ENCODE data around the gene ETV3L.

DNA sequence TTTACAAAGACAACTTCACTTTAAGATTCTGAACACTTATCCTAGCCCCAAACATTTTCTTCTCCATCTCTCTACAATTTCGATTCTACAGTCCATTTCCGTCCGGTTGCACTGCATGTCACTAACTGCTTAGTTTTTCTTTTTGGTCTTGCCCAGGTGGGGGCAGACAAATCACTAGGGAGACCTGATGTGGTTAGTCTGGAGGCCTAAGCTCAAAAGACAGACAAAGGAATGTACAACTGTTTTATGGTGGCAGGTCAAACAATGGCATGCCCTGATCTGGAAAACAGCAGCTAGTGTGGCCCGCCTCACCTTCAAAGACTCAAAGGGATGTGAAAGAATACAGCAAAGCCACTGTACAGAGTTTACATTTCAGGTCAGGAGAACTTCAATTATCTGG lies 34.8 kb upstream of the ETV3L start:
- TF ChIP-seq, protein P1, sequence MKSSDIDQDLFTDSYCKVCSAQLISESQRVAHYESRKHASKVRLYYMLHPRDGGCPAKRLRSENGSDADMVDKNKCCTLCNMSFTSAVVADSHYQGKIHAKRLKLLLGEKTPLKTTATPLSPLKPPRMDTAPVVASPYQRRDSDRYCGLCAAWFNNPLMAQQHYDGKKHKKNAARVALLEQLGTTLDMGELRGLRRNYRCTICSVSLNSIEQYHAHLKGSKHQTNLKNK (CRISPR knock-in tag; IDR thresholded peaks at IDR 0.05) = no peak
- TF ChIP-seq CTCF (IDR thresholded peaks at IDR 0.05) = no peak
- TF ChIP-seq, protein P2, sequence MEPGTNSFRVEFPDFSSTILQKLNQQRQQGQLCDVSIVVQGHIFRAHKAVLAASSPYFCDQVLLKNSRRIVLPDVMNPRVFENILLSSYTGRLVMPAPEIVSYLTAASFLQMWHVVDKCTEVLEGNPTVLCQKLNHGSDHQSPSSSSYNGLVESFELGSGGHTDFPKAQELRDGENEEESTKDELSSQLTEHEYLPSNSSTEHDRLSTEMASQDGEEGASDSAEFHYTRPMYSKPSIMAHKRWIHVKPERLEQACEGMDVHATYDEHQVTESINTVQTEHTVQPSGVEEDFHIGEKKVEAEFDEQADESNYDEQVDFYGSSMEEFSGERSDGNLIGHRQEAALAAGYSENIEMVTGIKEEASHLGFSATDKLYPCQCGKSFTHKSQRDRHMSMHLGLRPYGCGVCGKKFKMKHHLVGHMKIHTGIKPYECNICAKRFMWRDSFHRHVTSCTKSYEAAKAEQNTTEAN (CRISPR knock-in tag; IDR thresholded peaks at IDR 0.05) = no peak
- no peak for TF ChIP-seq ESRRA (CRISPR knock-in tag; IDR thresholded peaks at IDR 0.05; ENCODE audit: borderline replicate concordance)
- TF ChIP-seq, protein P3, sequence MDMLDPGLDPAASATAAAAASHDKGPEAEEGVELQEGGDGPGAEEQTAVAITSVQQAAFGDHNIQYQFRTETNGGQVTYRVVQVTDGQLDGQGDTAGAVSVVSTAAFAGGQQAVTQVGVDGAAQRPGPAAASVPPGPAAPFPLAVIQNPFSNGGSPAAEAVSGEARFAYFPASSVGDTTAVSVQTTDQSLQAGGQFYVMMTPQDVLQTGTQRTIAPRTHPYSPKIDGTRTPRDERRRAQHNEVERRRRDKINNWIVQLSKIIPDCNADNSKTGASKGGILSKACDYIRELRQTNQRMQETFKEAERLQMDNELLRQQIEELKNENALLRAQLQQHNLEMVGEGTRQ (CRISPR knock-in tag; IDR thresholded peaks at IDR 0.05) = no peak
- TF ChIP-seq NR3C1 (CRISPR knock-in tag; conservative IDR thresholded peaks at IDR 0.05; ENCODE audit: low read depth) = no peak
- TF ChIP-seq TEAD4 (CRISPR knock-in tag; IDR thresholded peaks at IDR 0.05) = no peak
- TF ChIP-seq NFE2L1 (CRISPR knock-in tag; IDR thresholded peaks at IDR 0.05) = no peak
- TF ChIP-seq, protein P4, sequence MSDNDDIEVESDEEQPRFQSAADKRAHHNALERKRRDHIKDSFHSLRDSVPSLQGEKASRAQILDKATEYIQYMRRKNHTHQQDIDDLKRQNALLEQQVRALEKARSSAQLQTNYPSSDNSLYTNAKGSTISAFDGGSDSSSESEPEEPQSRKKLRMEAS (CRISPR knock-in tag; IDR thresholded peaks at IDR 0.05) = no peak
- TF ChIP-seq, protein P5, sequence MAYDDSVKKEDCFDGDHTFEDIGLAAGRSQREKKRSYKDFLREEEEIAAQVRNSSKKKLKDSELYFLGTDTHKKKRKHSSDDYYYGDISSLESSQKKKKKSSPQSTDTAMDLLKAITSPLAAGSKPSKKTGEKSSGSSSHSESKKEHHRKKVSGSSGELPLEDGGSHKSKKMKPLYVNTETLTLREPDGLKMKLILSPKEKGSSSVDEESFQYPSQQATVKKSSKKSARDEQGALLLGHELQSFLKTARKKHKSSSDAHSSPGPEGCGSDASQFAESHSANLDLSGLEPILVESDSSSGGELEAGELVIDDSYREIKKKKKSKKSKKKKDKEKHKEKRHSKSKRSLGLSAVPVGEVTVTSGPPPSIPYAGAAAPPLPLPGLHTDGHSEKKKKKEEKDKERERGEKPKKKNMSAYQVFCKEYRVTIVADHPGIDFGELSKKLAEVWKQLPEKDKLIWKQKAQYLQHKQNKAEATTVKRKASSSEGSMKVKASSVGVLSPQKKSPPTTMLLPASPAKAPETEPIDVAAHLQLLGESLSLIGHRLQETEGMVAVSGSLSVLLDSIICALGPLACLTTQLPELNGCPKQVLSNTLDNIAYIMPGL (CRISPR knock-in tag; IDR thresholded peaks at IDR 0.05) = no peak
